Measurements from ENCODE around the gene SLC35G1.
A peak's percentile ranks its signal among the peaks of the same experiment; 100 is the strongest.

The SLC35G1 gene

GRCh38 chr10:93893646-93894515 is at the start of gene SLC35G1:
Gene SLC35G1, plus strand, starts transcription at chr10:93893978. Its CDS starts 56 bp downstream, at chr10:93894034.
- peak; percentile 21 to 64 (median 55) for DNase-seq (ENCODE audit: low read depth in 3 of 3, low spot score in 1 of 3)

- DNase-seq (ENCODE audit: low read depth in 3 of 3, low spot score in 1 of 3) = no peak
Measured at GRCh38 chr10:93844979-93845626, 48.7 kb upstream of the SLC35G1 start.

- DNase-seq (ENCODE audit: low read depth in 3 of 3, low spot score in 1 of 3) = no peak
Measured at GRCh38 chr10:93849593-93849992, 44.2 kb upstream of the SLC35G1 start.

- no peak for DNase-seq (ENCODE audit: low read depth in 3 of 3, low spot score in 1 of 3)
Measured at GRCh38 chr10:93850031-93851015, 43.5 kb upstream of the SLC35G1 start.

- DNase-seq (ENCODE audit: low read depth in 3 of 3, low spot score in 1 of 3) = no peak
Measured at GRCh38 chr10:93851169-93851568, 42.6 kb upstream of the SLC35G1 start.

GRCh38 chr10:93852476-93853095 is 41.2 kb upstream of the SLC35G1 start:
- no peak for DNase-seq (ENCODE audit: low read depth in 3 of 3, low spot score in 1 of 3)

GRCh38 chr10:93854975-93855374 is 38.8 kb upstream of the SLC35G1 start:
- no peak for DNase-seq (ENCODE audit: low read depth in 3 of 3, low spot score in 1 of 3)

GRCh38 chr10:93856349-93857145 is 37.2 kb upstream of the SLC35G1 start:
- no peak for DNase-seq (ENCODE audit: low read depth in 3 of 3, low spot score in 1 of 3)

GRCh38 chr10:93859049-93859655 is 34.6 kb upstream of the SLC35G1 start:
- no peak for DNase-seq (ENCODE audit: low read depth in 3 of 3, low spot score in 1 of 3)

- no peak for DNase-seq (ENCODE audit: low read depth in 3 of 3, low spot score in 1 of 3)
Measured at GRCh38 chr10:93861825-93862224, 32.0 kb upstream of the SLC35G1 start.

- DNase-seq (ENCODE audit: low read depth in 3 of 3, low spot score in 1 of 3) = no peak
Measured at GRCh38 chr10:93865794-93866425, 27.9 kb upstream of the SLC35G1 start.

- DNase-seq (ENCODE audit: low read depth in 3 of 3, low spot score in 1 of 3) = no peak
Measured at GRCh38 chr10:93867525-93867924, 26.3 kb upstream of the SLC35G1 start.

- DNase-seq (ENCODE audit: low read depth in 3 of 3, low spot score in 1 of 3) = no peak
Measured at GRCh38 chr10:93871671-93872204, 22.0 kb upstream of the SLC35G1 start.

GRCh38 chr10:93872375-93873158 is 21.2 kb upstream of the SLC35G1 start:
- no peak for DNase-seq (ENCODE audit: low read depth in 3 of 3, low spot score in 1 of 3)

GRCh38 chr10:93873420-93874115 is 20.2 kb upstream of the SLC35G1 start:
- DNase-seq (ENCODE audit: low read depth in 3 of 3, low spot score in 1 of 3) = no peak

- DNase-seq (ENCODE audit: low read depth in 3 of 3, low spot score in 1 of 3) = no peak
Measured at GRCh38 chr10:93874309-93875031, 19.3 kb upstream of the SLC35G1 start.

GRCh38 chr10:93875032-93875358 is 18.8 kb upstream of the SLC35G1 start:
- DNase-seq (ENCODE audit: low read depth in 3 of 3, low spot score in 1 of 3) = no peak

Measured in stimulated activated CD4-positive, alpha-beta T cell treated with anti-CD3 and anti-CD28 coated beads, TNF-alpha, amount 100 ng/mL, for 1 hour (primary cell).